ENCODE data around the gene MYL2. TPM values are rescaled to one million over a fixed set of nuclear protein-coding genes. Genes with fewer than 3 reads are reported as not detected.

Gene MYL2
- total and polyA plus RNA-seq, 10 of the 15 experiments (the other 5 are each of a cell fraction or from before 2014, with no cell fraction given), result 0.08 to 1.8 (median 0.57) TPM; not detected in 1

DNA sequence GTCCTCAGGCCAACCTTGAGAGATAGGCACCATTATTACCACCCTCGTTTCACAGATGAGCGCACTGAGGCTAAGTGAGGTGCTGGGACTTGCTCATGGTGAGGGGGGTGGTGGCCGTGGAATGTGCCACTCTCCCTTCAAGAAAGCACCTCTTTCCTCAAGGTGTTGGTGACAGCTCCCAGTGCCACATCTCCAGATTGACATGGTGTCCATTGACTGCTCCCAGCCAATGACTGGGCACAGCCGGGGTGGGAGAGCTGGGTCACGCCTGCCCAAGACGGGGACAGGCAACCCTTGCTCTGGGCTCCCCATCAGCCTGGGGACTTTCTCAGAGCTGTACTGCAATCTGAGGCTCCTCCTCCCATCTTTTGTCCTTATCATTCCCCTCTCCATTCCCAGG, 21.0 kb upstream of the MYL2 start:
- no peak for ATAC-seq
- no peak for DNase-seq (ENCODE audit: low read depth, low spot score)
- FAIRE-seq, result no peak
- intact Hi-C loops (cut with micrococcal nuclease; ENCODE audit: unreplicated experiment), result no loop called here
- H3K4me1 ChIP-seq (ENCODE audit: control insufficient read depth, insufficient read depth, low read length), result peaks cover 3% of the 10 kb centered on the region; the same call in 1 of the 2 replicates
- SMC1A ChIA-PET (ENCODE audit: uncharacterized antibody, unreplicated experiment), result no interaction called here
- no peak overlapping the region for H3K9ac ChIP-seq (ENCODE audit: control insufficient read depth, insufficient read depth, low read length)
- no peak overlapping the region for H3K4me3 ChIP-seq
- no peaks in the 10 kb centered on the region for H3K36me3 ChIP-seq (ENCODE audit: control insufficient read depth in 2 of 2, insufficient read depth in 2 of 2, low read length in 1 of 2)
- RAD21 ChIA-PET (ENCODE audit: unreplicated experiment), result interaction anchor here (1.2 kb wide), 1 partner anchor 46 kb away, joined by 6 read pairs; no protein-coding TSS in a partner anchor
- H3K27me3 ChIP-seq (replicated peaks in 1 of 2; ENCODE audit: control insufficient read depth in 2 of 2, insufficient read depth in 2 of 2, low read length in 1 of 2), result no peaks in the 10 kb centered on the region
- no TSS peak for BruUV-seq (replicated peaks)
- H2AFZ ChIP-seq (ENCODE audit: control insufficient read depth, low read depth, low read length), result no peak overlapping the region
- CTCF ChIA-PET, result interaction anchor here (0.8 to 1.8 kb wide), 3 partner anchors 11 to 726 kb away, joined by 5 to 7 read pairs (median 6); no protein-coding TSS in a partner anchor
- peaks cover 4% of the 10 kb centered on the region; the same call in 2 of the 3 replicates for H3K9me3 ChIP-seq (replicated peaks; ENCODE audit: control insufficient read depth, insufficient read depth, low read length)
- in situ Hi-C loops (cut with MboI), result no loop called here
- POLR2A ChIA-PET, result no interaction called here
- 47% methylated on average over 6 of the region's 6 CpGs for WGBS (ENCODE audit: insufficient coverage, insufficient replicate concordance, low lambda C conversion rate, missing lambda C conversion rate)
- no peak overlapping the region for H3K4me2 ChIP-seq (ENCODE audit: control insufficient read depth, insufficient read depth)
- H3K79me2 ChIP-seq (ENCODE audit: control insufficient read depth, insufficient read depth, low read length), result no peaks in the 10 kb centered on the region
- H4K20me1 ChIP-seq (ENCODE audit: control insufficient read depth, insufficient read depth), result no peaks in the 10 kb centered on the region
- no peak overlapping the region for H3K27ac ChIP-seq (ENCODE audit: control insufficient read depth, insufficient read depth)
- no peak for TF ChIP-seq JUNB (IDR thresholded peaks at IDR 0.05)
- TF ChIP-seq RUNX3 (IDR thresholded peaks at IDR 0.05; ENCODE audit: low read length), result no peak
- TF ChIP-seq WRNIP1 (IDR thresholded peaks at IDR 0.05; ENCODE audit: borderline replicate concordance, low read depth, low read length), result no peak
- TF ChIP-seq, protein P1, sequence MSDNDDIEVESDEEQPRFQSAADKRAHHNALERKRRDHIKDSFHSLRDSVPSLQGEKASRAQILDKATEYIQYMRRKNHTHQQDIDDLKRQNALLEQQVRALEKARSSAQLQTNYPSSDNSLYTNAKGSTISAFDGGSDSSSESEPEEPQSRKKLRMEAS (IDR thresholded peaks at IDR 0.05; ENCODE audit: low read depth, low read length), result no peak
- TF ChIP-seq NR2F1 (conservative IDR thresholded peaks at IDR 0.05), result no peak
- TF ChIP-seq, protein P2, sequence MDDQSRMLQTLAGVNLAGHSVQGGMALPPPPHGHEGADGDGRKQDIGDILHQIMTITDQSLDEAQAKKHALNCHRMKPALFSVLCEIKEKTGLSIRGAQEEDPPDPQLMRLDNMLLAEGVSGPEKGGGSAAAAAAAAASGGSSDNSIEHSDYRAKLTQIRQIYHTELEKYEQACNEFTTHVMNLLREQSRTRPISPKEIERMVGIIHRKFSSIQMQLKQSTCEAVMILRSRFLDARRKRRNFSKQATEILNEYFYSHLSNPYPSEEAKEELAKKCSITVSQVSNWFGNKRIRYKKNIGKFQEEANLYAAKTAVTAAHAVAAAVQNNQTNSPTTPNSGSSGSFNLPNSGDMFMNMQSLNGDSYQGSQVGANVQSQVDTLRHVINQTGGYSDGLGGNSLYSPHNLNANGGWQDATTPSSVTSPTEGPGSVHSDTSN (IDR thresholded peaks at IDR 0.05; ENCODE audit: insufficient replicate concordance, low read depth, low read length), result no peak
- TF ChIP-seq, protein P3, sequence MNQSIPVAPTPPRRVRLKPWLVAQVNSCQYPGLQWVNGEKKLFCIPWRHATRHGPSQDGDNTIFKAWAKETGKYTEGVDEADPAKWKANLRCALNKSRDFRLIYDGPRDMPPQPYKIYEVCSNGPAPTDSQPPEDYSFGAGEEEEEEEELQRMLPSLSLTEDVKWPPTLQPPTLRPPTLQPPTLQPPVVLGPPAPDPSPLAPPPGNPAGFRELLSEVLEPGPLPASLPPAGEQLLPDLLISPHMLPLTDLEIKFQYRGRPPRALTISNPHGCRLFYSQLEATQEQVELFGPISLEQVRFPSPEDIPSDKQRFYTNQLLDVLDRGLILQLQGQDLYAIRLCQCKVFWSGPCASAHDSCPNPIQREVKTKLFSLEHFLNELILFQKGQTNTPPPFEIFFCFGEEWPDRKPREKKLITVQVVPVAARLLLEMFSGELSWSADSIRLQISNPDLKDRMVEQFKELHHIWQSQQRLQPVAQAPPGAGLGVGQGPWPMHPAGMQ (IDR thresholded peaks at IDR 0.05; ENCODE audit: borderline replicate concordance), result no peak
- TF ChIP-seq, protein P4, sequence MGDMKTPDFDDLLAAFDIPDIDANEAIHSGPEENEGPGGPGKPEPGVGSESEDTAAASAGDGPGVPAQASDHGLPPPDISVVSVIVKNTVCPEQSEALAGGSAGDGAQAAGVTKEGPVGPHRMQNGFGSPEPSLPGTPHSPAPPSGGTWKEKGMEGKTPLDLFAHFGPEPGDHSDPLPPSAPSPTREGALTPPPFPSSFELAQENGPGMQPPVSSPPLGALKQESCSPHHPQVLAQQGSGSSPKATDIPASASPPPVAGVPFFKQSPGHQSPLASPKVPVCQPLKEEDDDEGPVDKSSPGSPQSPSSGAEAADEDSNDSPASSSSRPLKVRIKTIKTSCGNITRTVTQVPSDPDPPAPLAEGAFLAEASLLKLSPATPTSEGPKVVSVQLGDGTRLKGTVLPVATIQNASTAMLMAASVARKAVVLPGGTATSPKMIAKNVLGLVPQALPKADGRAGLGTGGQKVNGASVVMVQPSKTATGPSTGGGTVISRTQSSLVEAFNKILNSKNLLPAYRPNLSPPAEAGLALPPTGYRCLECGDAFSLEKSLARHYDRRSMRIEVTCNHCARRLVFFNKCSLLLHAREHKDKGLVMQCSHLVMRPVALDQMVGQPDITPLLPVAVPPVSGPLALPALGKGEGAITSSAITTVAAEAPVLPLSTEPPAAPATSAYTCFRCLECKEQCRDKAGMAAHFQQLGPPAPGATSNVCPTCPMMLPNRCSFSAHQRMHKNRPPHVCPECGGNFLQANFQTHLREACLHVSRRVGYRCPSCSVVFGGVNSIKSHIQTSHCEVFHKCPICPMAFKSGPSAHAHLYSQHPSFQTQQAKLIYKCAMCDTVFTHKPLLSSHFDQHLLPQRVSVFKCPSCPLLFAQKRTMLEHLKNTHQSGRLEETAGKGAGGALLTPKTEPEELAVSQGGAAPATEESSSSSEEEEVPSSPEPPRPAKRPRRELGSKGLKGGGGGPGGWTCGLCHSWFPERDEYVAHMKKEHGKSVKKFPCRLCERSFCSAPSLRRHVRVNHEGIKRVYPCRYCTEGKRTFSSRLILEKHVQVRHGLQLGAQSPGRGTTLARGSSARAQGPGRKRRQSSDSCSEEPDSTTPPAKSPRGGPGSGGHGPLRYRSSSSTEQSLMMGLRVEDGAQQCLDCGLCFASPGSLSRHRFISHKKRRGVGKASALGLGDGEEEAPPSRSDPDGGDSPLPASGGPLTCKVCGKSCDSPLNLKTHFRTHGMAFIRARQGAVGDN (IDR thresholded peaks at IDR 0.05), result no peak
- TF ChIP-seq KAT2A (conservative IDR thresholded peaks at IDR 0.05; ENCODE audit: control insufficient read depth, low read depth, low read length), result no peak
- TF ChIP-seq, protein P5, sequence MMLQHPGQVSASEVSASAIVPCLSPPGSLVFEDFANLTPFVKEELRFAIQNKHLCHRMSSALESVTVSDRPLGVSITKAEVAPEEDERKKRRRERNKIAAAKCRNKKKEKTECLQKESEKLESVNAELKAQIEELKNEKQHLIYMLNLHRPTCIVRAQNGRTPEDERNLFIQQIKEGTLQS (IDR thresholded peaks at IDR 0.05; ENCODE audit: borderline replicate concordance, extremely low read depth, low read depth, low read length), result no peak
- no peak for TF ChIP-seq RB1 (IDR thresholded peaks at IDR 0.05; ENCODE audit: borderline replicate concordance)
- TF ChIP-seq, protein P6, sequence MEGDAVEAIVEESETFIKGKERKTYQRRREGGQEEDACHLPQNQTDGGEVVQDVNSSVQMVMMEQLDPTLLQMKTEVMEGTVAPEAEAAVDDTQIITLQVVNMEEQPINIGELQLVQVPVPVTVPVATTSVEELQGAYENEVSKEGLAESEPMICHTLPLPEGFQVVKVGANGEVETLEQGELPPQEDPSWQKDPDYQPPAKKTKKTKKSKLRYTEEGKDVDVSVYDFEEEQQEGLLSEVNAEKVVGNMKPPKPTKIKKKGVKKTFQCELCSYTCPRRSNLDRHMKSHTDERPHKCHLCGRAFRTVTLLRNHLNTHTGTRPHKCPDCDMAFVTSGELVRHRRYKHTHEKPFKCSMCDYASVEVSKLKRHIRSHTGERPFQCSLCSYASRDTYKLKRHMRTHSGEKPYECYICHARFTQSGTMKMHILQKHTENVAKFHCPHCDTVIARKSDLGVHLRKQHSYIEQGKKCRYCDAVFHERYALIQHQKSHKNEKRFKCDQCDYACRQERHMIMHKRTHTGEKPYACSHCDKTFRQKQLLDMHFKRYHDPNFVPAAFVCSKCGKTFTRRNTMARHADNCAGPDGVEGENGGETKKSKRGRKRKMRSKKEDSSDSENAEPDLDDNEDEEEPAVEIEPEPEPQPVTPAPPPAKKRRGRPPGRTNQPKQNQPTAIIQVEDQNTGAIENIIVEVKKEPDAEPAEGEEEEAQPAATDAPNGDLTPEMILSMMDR (IDR thresholded peaks at IDR 0.05 in 2 of 3, conservative IDR thresholded peaks at IDR 0.05 in 1 of 3; ENCODE audit: control insufficient read depth in 2 of 3, extremely low read depth in 1 of 3, insufficient read depth in 1 of 3, low read depth in 3 of 3, low read length in 3 of 3), result no peak
- TF ChIP-seq, protein P7, sequence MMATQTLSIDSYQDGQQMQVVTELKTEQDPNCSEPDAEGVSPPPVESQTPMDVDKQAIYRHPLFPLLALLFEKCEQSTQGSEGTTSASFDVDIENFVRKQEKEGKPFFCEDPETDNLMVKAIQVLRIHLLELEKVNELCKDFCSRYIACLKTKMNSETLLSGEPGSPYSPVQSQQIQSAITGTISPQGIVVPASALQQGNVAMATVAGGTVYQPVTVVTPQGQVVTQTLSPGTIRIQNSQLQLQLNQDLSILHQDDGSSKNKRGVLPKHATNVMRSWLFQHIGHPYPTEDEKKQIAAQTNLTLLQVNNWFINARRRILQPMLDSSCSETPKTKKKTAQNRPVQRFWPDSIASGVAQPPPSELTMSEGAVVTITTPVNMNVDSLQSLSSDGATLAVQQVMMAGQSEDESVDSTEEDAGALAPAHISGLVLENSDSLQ (IDR thresholded peaks at IDR 0.05), result no peak

Data from GM12878 (cell line).